Body of pancreas (tissue), 4 donors: ENCODE results near the gene CD8B2.

Source experiments
- POLR2A ChIP-seq, 3 donors: fragments of 450-650 bp; IDR thresholded peaks; one replicate each; pipeline ENCODE4 v1.6.1; 2016; ENCODE audit warnings: antibody characterized with exemption in 3 of 3, mild to moderate bottlenecking in 2 of 3
- TF ChIP-seq, protein P1 (sequence below), 7 experiments: fragments of 450-650 bp in 4 of 7; fragments of 200-600 bp in 3 of 7; sonication (generic) in 3 of 7; IDR thresholded peaks; one replicate each; pipeline ENCODE4 v1.5.1; 2016 to 2019; ENCODE audit warnings: antibody characterized with exemption in 7 of 7

DNA sequence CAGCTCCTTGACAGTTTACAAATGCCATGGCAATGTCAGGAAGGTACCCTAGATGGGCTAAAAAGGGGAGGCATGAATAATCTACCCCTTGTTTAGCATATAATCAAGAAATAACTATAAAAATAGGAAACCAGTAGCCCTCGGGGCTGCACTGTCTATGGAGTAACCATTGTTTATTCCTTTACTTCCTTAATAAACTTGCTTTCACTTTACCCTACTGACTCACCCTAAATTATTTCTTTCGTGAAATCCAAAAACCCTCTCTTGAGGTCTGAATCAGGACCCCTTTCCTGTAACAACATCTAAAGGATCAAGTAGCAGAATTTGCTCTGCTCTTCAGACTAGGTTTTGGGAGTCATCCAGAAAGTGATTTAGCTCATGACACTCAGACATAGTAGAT lies 43.7 kb downstream of the CD8B2 start:
- TF ChIP-seq, protein P1, sequence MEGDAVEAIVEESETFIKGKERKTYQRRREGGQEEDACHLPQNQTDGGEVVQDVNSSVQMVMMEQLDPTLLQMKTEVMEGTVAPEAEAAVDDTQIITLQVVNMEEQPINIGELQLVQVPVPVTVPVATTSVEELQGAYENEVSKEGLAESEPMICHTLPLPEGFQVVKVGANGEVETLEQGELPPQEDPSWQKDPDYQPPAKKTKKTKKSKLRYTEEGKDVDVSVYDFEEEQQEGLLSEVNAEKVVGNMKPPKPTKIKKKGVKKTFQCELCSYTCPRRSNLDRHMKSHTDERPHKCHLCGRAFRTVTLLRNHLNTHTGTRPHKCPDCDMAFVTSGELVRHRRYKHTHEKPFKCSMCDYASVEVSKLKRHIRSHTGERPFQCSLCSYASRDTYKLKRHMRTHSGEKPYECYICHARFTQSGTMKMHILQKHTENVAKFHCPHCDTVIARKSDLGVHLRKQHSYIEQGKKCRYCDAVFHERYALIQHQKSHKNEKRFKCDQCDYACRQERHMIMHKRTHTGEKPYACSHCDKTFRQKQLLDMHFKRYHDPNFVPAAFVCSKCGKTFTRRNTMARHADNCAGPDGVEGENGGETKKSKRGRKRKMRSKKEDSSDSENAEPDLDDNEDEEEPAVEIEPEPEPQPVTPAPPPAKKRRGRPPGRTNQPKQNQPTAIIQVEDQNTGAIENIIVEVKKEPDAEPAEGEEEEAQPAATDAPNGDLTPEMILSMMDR (IDR thresholded peaks at IDR 0.05) = no peak
- no peak for TF ChIP-seq POLR2A (IDR thresholded peaks at IDR 0.05)
